Activated CD4-positive, alpha-beta T cell treated with anti-CD3 and anti-CD28 coated beads, Interleukin-2, amount 10 ng/mL, durations not matched to agents 7 days and 5 days (primary cell): ENCODE data around the gene PPP1R12C. TPM values are rescaled to one million over a fixed set of nuclear protein-coding genes. Genes with fewer than 3 reads are reported as not detected.

Experiments
- CTCF ChIA-PET: fragments of 350-600 bp; sonication (Branson Sonifier 250); formaldehyde crosslinking; loops from one replicate; lab custom pipeline; 2021; ENCODE audit warnings: antibody characterized with exemption; lab: Charles Lee
- POLR2A ChIA-PET: fragments of 350-600 bp; sonication (Branson Sonifier 250); formaldehyde crosslinking; loops from one replicate; lab custom pipeline; 2021; ENCODE audit warnings: antibody characterized with exemption; lab: Charles Lee
- DNase-seq: peaks from one replicate; pipeline ENCODE4 v3.0.0-alpha.2; 2020
- H3K27ac Mint-ChIP-seq: one replicate; pipeline ENCODE4 v1.8.0; 2021; ENCODE audit warnings: mild to moderate bottlenecking, moderate library complexity, mixed read lengths
- H3K27me3 Mint-ChIP-seq: one replicate; pipeline ENCODE4 v1.8.0; 2021; ENCODE audit warnings: mixed read lengths
- H3K36me3 Mint-ChIP-seq: one replicate; pipeline ENCODE4 v1.8.0; 2021; ENCODE audit warnings: low read depth, mixed read lengths
- H3K4me1 Mint-ChIP-seq: one replicate; pipeline ENCODE4 v1.8.0; 2021; ENCODE audit warnings: mixed read lengths
- H3K4me3 Mint-ChIP-seq: one replicate; pipeline ENCODE4 v1.8.0; 2021; ENCODE audit warnings: mild to moderate bottlenecking, moderate library complexity, mixed read lengths
- H3K9me3 Mint-ChIP-seq: one replicate; pipeline ENCODE4 v1.8.0; 2021; ENCODE audit warnings: mixed read lengths
- microRNA-seq: library from miRNA; unstranded; fragments of <30 nt; microRNA quantifications from one replicate; pipeline ENCODE4 v1.2.0, GENCODE V29; 2021; ENCODE audit warnings: borderline microRNAs expressed, borderline replicate concordance
- total RNA-seq, 2 experiments: library from RNA; stranded (reverse); gene quantifications; one replicate each; pipeline ENCODE4 v1.2.3, GENCODE V29; 2021

The PPP1R12C gene
- total RNA-seq, 2 experiments from 2014 or later = 135 to 152 TPM

DNA sequence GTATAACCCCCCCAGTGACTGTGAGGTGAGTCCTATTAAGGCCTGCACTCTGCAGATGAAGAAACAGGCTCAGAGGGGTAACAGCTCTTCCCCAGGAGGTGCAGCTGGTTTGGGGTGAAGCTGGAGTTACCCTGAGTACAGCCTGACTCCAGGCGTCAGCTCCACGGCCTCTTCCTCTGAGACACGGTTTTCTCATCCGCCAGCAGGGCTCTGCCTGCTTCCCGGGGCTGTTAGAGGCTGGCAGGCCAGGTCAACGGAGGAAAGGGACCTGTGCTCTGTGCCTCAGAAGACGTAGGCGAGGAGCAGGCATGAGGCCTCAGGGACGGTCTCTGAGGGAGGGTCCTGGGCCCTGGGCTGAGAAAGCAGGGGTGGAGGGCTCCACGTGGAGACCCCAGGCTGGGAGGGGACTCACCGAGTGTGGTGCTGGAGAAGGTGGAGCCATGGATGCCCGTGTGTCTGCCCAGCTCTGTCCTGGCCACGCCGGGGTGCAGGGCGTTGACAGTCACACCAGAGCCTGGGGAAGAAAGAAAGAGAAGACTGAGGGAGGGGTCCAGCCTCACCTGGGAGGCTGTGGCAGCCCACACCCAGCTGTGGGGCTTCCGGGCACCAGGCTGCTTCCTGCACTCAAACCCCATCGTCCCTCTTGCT, 70.3 kb downstream of the PPP1R12C start:
- ChIA-PET POLR2A (no interaction called here), CTCF (interaction anchor here (1.1 kb wide), 1 partner anchor 19 kb away, joined by 3 read pairs; no protein-coding TSS in a partner anchor)
- H3K27ac Mint-ChIP-seq = no peak overlapping the region
- no peaks in the 10 kb centered on the region for H3K27me3 Mint-ChIP-seq
- peaks cover 47% of the 10 kb centered on the region for H3K36me3 Mint-ChIP-seq
- peaks cover 18% of the 10 kb centered on the region for H3K4me1 Mint-ChIP-seq
- H3K9me3 Mint-ChIP-seq = no peaks in the 10 kb centered on the region
- DNase-seq = no peak
- no peak overlapping the region for H3K4me3 Mint-ChIP-seq

DNA sequence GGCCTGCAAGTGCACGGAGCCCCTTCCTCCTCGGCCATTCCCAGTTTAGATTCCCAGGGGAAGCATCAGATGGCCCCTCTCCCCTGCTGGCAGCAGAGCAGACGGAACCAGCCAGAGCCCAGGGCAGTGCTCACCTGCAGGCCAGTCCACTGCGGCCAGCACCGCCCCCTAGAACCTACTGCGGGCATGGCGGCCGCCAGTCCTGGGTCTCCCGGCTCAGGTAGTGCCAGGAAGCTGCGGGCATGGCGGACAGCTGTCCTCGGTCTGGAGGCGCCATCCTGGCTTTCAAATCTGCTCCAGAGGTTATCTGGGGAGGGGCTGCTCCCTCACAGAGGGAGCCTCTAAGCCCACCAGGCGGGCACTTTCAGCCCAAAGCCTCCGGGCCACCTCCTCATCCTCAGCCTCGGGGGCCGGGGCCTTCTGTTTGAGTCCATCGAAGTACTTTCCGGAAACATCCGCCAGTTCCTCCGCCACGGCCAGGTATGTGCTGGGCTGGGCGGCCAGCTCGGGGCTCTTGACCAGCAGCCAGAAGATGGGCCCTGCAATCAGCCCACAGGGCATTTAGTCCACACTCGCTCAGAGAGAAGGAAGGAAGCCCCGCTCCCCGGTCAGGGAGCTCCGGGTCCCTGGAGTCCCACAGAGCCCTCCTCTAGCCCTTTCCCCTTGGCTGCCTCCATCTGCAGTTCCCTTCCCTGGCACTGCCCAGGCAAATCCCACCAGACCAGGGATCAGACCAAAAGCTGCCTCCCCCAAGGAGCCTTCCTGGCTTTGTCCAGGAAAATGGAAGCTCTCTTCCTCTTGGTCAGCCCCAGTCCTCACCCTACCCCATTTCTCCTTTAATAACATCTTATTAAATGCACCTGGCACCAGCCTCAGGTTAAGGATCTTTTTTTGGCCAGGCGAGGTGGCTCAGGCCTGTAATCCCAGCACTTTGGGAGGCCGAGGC, 72.4 kb downstream of the PPP1R12C start:
- Mint-ChIP-seq H3K27me3 (no peaks in the 10 kb centered on the region), H3K27ac (no peak overlapping the region), H3K9me3 (no peaks in the 10 kb centered on the region), H3K4me1 (peaks cover 32% of the 10 kb centered on the region), H3K36me3 (peaks cover 49% of the 10 kb centered on the region), H3K4me3 (no peak overlapping the region)
- POLR2A ChIA-PET = interaction anchor here (0.6 kb wide), 1 partner anchor 99 kb away, joined by 3 read pairs; no protein-coding TSS in a partner anchor
- DNase-seq = no peak
- CTCF ChIA-PET = interaction anchor here (0.6 kb wide), 1 partner anchor 238 kb away, joined by 3 read pairs; no protein-coding TSS in a partner anchor

DNA sequence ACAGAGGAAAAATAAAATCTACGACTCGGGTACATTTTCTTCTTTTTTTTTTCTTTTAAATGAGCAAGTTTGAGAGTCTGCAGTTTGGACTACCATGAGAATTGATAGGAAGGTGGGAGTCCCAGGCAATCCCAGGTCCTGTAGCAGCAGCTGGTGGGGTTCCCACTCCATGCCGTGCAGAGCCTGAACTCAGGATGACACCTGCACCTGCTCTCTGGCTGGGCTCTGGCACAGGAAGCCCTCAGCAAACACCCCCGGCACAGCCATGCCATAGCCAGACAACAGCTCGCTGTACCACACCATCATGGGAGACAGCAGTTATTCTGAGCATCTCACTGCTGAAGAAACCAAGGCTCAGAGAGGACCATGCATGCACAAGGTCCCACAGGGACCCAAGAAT, 73.2 kb downstream of the PPP1R12C start:
- peak overlapping the region; percentile 2 for H3K27ac Mint-ChIP-seq
- ChIA-PET POLR2A (no interaction called here), CTCF (no interaction called here)
- no peak for DNase-seq
- H3K4me3 Mint-ChIP-seq = no peak overlapping the region
- peaks cover 3% of the 10 kb centered on the region for H3K9me3 Mint-ChIP-seq
- H3K36me3 Mint-ChIP-seq = peaks cover 52% of the 10 kb centered on the region
- no peaks in the 10 kb centered on the region for H3K27me3 Mint-ChIP-seq
- peaks cover 34% of the 10 kb centered on the region for H3K4me1 Mint-ChIP-seq

DNA sequence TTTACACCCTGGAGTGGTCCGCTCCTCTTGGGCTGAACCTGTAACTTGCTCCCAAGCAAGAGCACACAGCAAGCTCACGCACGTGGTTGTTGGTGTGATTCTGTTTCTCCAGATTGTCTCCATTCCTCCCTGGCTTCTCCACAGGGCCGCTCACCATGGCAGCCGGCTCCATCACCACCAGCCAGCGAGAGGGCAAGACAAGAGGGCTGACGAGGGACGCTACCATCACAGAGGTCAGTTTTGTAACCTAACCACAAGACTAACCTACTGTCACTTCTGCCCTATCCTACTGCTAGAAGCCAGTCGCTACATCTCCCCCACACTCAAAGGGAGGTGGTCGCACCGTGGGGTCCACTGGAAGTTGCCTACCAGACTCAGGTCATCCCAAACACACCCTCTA, 74.7 kb downstream of the PPP1R12C start:
- Mint-ChIP-seq H3K27ac (peak overlapping the region; percentile 92), H3K9me3 (peaks cover 3% of the 10 kb centered on the region), H3K27me3 (no peaks in the 10 kb centered on the region), H3K36me3 (peaks cover 47% of the 10 kb centered on the region), H3K4me3 (peak overlapping the region; percentile 68), H3K4me1 (peaks cover 34% of the 10 kb centered on the region)
- ChIA-PET CTCF (no interaction called here), POLR2A (no interaction called here)
- no peak for DNase-seq

DNA sequence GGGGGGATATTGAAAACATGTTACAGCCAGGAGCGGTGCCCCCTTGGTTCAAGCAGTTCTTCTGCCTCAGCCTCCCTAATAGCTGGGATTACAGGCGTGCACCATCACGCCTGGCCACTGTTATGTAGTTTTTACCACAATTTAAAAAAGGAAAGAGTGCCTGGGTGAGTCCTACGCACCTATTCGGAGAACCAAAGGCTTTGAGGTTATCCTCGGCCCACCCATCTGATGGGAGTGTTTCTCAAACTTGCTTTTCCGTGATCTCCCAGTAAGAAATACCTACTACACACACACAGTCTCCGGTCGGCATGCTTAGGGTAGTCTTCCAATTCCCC, 75.1 kb downstream of the PPP1R12C start:
- no peak for DNase-seq
- H3K36me3 Mint-ChIP-seq = peaks cover 45% of the 10 kb centered on the region
- ChIA-PET POLR2A (no interaction called here), CTCF (interaction anchor here (0.6 kb wide), 2 partner anchors 79 to 259 kb away, joined by 3 to 4 read pairs; no protein-coding TSS in a partner anchor)
- H3K4me3 Mint-ChIP-seq = peak overlapping the region; percentile 68
- peak overlapping the region; percentile 92 for H3K27ac Mint-ChIP-seq
- peaks cover 3% of the 10 kb centered on the region for H3K9me3 Mint-ChIP-seq
- no peaks in the 10 kb centered on the region for H3K27me3 Mint-ChIP-seq
- peaks cover 34% of the 10 kb centered on the region for H3K4me1 Mint-ChIP-seq

DNA sequence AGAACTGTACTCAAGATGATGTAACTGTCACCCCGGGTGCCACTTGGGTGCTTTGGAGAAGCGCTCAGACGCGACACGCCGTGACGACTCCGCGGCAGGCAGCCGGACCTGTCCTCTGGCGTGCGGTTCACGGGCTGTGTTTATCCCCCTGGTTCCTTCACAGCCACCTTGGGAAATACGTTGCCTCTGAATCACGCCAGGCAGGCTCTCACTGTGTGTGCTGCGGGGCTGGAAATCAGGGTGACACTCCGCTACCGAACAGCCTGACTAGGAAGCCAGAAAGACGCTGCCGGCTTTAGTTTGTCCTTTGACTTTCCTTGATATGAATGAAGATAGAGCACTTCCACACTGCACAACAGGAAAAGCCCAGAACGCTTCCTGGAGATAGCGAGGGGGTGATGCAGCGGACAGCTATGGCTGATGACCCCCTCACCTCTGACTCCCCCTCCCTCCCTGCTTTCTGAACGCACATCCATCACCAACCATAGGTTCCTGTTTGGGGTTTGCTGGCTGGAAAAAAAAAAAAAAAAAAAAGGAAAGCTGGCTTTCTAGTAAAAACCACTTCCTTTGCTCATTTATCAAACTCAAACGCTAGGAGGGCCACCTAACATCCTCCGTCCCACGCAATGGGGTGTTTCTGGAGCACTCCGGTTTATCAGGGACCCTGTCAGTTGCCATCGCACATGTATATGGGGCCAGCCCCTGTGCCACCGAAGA, 75.7 kb downstream of the PPP1R12C start:
- H3K27ac Mint-ChIP-seq = peak overlapping the region; percentile 92
- CTCF ChIA-PET = interaction anchor here (0.6 to 0.7 kb wide), 4 partner anchors 10 to 260 kb away, joined by 3 to 4 read pairs (median 4); partner anchors contain the start of gene EPS8L1
- H3K4me3 Mint-ChIP-seq = peak overlapping the region; percentile 68
- peak; percentile 58 for DNase-seq
- H3K9me3 Mint-ChIP-seq = peaks cover 3% of the 10 kb centered on the region
- POLR2A ChIA-PET = no interaction called here
- H3K27me3 Mint-ChIP-seq = no peaks in the 10 kb centered on the region
- H3K36me3 Mint-ChIP-seq = peaks cover 45% of the 10 kb centered on the region
- peaks cover 34% of the 10 kb centered on the region for H3K4me1 Mint-ChIP-seq

DNA sequence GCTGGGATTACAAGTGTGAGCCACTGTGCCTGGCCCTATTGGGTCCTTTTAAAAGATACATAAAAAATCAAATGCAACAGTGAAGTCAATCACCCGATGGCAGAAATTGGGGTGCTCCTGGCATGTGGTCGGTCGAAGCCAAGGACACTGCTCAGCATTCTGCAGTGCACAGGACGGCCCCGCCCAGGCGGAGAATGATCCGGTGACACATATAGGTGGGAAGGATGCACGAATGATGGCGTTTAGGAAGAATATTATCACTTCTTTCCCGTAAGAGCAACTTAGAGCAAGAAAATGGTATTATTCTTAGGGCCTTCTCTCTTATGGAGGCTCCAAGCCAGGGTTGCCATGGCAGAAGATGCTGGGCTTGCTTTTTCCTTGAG, 76.2 kb downstream of the PPP1R12C start:
- H3K4me1 Mint-ChIP-seq = peaks cover 34% of the 10 kb centered on the region
- peak overlapping the region; percentile 92 for H3K27ac Mint-ChIP-seq
- no peaks in the 10 kb centered on the region for H3K27me3 Mint-ChIP-seq
- peaks cover 3% of the 10 kb centered on the region for H3K9me3 Mint-ChIP-seq
- H3K4me3 Mint-ChIP-seq = peak overlapping the region; percentile 68
- ChIA-PET CTCF (interaction anchor here (0.7 kb wide), 2 partner anchors 11 to 34 kb away, joined by 4 read pairs; partner anchors contain the start of gene EPS8L1), POLR2A (no interaction called here)
- H3K36me3 Mint-ChIP-seq = peaks cover 42% of the 10 kb centered on the region
- no peak for DNase-seq

Small RNA genes within 50 kb of the gene (microRNA-seq; reads per million reads assigned to microRNA genes)
- 0.63 reads per million for gene MIR7975

Other genes with a start within 250 kb of the PPP1R12C start
- not detected for gene FCAR, start 243.4 kb downstream of the PPP1R12C start, total RNA-seq
- not detected for gene NCR1, start 211.5 kb downstream of the PPP1R12C start, total RNA-seq
- gene NLRP7, start 170.1 kb downstream of the PPP1R12C start, total RNA-seq = not detected
- gene NLRP2, start 151.3 kb downstream of the PPP1R12C start, total RNA-seq = 10 to 100 TPM; 12.6 to 14.7 TPM
- under 1 TPM; 0.19 to 0.52 TPM for gene GP6, start 79.4 kb downstream of the PPP1R12C start, total RNA-seq
- 10 to 100 TPM; 15.0 to 15.6 TPM for gene RDH13, start 54.5 kb downstream of the PPP1R12C start, total RNA-seq
- 1 to 10 TPM; 3.2 to 5.5 TPM for gene EPS8L1, start 41.8 kb downstream of the PPP1R12C start, total RNA-seq
- gene TNNT1, start 31.6 kb upstream of the PPP1R12C start, total RNA-seq = under 1 TPM in 1 of 2 experiments, not detected in 1; 0.32 TPM
- gene TNNI3, start 40.1 kb upstream of the PPP1R12C start, total RNA-seq = not detected
- not detected for gene DNAAF3, start 49.0 kb upstream of the PPP1R12C start, total RNA-seq
- under 1 TPM in 1 of 2 experiments, not detected in 1; 0.17 TPM for gene SYT5, start 62.7 kb upstream of the PPP1R12C start, total RNA-seq
- gene PTPRH, start 91.9 kb upstream of the PPP1R12C start, total RNA-seq = not detected
- 10 to 100 TPM; 12.7 to 16.7 TPM for gene TMEM86B, start 111.1 kb upstream of the PPP1R12C start, total RNA-seq
- gene PPP6R1, start 141.4 kb upstream of the PPP1R12C start, total RNA-seq = 100 to 1,000 TPM; 189 to 222 TPM
- 10 to 100 TPM; 23.1 to 26.9 TPM for gene HSPBP1, start 162.5 kb upstream of the PPP1R12C start, total RNA-seq
- 1 to 10 TPM; 6.8 TPM for gene BRSK1, start 166.4 kb upstream of the PPP1R12C start, total RNA-seq
- under 1 TPM in 1 of 2 experiments, not detected in 1; 0.79 TPM for gene TMEM150B, start 207.7 kb upstream of the PPP1R12C start, total RNA-seq
- gene KMT5C, start 222.2 kb upstream of the PPP1R12C start, total RNA-seq = 10 to 100 TPM; 21.7 to 28.3 TPM
- gene COX6B2, start 237.1 kb upstream of the PPP1R12C start, total RNA-seq = not detected
- not detected for gene GARIN5B, start 245.6 kb upstream of the PPP1R12C start, total RNA-seq